ENCODE results near the gene SERPINA10. TPM values are rescaled to one million over a fixed set of nuclear protein-coding genes. Genes with fewer than 3 reads are reported as not detected.

The SERPINA10 gene
- total and polyA plus RNA-seq, 2 of the 13 experiments (the other 11 are each of a cell fraction or from before 2014, with no cell fraction given), result 20.1 to 20.2 TPM

- TF ChIP-seq HNF4A (CRISPR knock-in tag; IDR thresholded peaks at IDR 0.05) (no peak), SMAD9 (CRISPR knock-in tag; IDR thresholded peaks at IDR 0.05) (no peak), ARNT (IDR thresholded peaks at IDR 0.05) (no peak), LCORL (IDR thresholded peaks at IDR 0.05) (no peak), LCORL (CRISPR knock-in tag; IDR thresholded peaks at IDR 0.05) (0 out of 2 replicates have a peak, but pooled peaks have one; percentile 16), ZNF800 (CRISPR knock-in tag; IDR thresholded peaks at IDR 0.05) (no peak), ZNF564 (CRISPR knock-in tag; IDR thresholded peaks at IDR 0.05) (no peak), ZBTB26 (CRISPR knock-in tag; IDR thresholded peaks at IDR 0.05; ENCODE audit: borderline replicate concordance) (no peak), POGK (CRISPR knock-in tag; conservative IDR thresholded peaks at IDR 0.05) (no peak), TARDBP (CRISPR knock-in tag; IDR thresholded peaks at IDR 0.05) (no peak), ZNF543 (CRISPR knock-in tag; IDR thresholded peaks at IDR 0.05) (no peak), PPARG (CRISPR knock-in tag; conservative IDR thresholded peaks at IDR 0.05) (no peak), ZNF646 (CRISPR knock-in tag; IDR thresholded peaks at IDR 0.05) (no peak)
- TF ChIP-seq, protein P1, sequence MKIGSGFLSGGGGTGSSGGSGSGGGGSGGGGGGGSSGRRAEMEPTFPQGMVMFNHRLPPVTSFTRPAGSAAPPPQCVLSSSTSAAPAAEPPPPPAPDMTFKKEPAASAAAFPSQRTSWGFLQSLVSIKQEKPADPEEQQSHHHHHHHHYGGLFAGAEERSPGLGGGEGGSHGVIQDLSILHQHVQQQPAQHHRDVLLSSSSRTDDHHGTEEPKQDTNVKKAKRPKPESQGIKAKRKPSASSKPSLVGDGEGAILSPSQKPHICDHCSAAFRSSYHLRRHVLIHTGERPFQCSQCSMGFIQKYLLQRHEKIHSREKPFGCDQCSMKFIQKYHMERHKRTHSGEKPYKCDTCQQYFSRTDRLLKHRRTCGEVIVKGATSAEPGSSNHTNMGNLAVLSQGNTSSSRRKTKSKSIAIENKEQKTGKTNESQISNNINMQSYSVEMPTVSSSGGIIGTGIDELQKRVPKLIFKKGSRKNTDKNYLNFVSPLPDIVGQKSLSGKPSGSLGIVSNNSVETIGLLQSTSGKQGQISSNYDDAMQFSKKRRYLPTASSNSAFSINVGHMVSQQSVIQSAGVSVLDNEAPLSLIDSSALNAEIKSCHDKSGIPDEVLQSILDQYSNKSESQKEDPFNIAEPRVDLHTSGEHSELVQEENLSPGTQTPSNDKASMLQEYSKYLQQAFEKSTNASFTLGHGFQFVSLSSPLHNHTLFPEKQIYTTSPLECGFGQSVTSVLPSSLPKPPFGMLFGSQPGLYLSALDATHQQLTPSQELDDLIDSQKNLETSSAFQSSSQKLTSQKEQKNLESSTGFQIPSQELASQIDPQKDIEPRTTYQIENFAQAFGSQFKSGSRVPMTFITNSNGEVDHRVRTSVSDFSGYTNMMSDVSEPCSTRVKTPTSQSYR (CRISPR knock-in tag; IDR thresholded peaks at IDR 0.05; ENCODE audit: borderline replicate concordance), result no peak
Observed at GRCh38 chr14:94321421-94322271, 28.6 kb upstream of the SERPINA10 start (continued).

Measured in HepG2 (cell line).